A204.1 (cell line): ENCODE measurements around the gene ALKBH2.
"Not testable (repeated sequence)": the region's sequence is repeated elsewhere in the genome, so short reads cannot be mapped to it uniquely, and the experiment has no call there.

ENCODE experiments used
- FAIRE-seq: peaks from 2 replicates; lab custom pipeline; 2012; peaks lifted over from hg19 to GRCh38; lab: Jason Lieb, UNC

Gene ALKBH2

DNA sequence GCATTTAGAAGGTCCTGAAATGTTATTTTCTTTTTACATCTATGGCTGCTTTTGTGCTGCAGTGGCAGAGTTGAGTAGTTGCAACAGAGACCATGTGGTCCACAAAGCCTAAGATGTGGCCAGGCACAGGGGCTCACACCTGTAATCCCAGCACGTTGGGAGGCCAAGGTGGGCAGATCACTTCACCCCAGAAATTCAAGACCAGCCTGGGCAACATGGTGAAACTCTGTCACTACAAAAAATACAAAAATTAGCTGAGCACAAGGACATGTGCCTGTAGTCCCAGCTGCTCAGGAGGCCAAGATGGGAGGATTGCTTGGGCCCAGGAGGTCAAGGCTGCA is 27.4 kb downstream of the ALKBH2 start:
- FAIRE-seq: no peak

- no peak for FAIRE-seq
Measured at GRCh38 chr12:109065154-109065852, 28.0 kb downstream of the ALKBH2 start.

DNA sequence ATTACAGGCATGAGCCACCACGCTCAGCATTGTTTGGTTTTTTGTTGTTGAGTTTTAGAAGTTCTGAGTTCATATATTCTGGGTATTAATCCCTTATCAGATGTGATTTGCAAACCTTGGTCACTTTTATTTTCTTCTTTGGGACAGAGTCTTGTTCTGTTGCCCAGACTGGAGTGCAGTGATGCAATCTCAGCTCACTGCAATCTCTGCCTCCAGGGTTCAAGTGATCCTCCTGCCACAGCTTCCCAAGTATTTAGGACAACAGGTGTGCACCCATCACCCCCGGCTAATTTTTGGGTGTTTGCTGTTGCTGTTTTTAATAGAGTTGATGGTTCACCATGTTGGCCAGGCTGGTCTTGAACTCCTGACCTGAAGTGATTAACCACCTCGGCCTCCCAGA is 29.1 kb downstream of the ALKBH2 start:
- no peak for FAIRE-seq

GRCh38 chr12:109058773-109059172 is 34.5 kb downstream of the ALKBH2 start:
- FAIRE-seq: no peak

DNA sequence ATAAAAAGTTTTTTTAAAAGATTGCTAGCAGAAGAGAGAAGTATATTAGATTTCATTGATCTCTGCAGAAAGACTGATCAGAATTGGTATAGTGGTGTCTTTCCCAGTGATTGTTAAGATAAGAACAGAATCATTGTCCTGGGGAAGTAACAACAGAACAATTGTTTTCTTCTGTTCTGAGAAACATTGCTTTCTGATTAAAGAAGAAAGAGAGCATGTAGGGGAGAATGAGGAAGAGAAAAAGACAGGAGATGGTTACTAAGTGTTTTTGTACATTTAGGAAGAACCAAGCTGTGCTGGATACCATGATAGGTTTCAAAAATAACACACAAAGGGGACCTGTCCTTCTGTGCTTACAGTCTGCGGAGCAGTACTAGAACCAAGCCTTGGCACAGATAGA is 35.9 kb downstream of the ALKBH2 start:
- FAIRE-seq: no peak

GRCh38 chr12:109056891-109057290 is 36.4 kb downstream of the ALKBH2 start:
- no peak for FAIRE-seq

DNA sequence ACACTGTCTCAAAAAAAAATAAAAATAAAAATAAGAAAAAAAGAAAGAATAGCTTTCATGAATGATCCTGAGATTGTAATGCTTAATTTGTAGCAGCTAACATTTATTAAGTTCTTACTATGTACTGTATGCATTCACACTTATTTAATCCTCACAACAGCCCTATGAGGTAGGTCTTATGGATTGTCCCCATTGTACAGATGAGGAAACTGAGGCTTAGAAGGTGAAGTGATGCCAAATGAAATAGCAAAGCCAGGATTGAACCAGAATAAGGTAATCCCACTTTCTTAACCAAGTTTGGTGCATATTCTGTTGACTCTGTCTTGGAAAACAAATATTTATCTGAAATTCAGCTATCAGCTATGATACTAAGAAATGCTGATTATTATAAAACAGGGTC is 38.8 kb downstream of the ALKBH2 start:
- FAIRE-seq: no peak

- not testable (repeated sequence) for FAIRE-seq
Measured at GRCh38 chr12:109054124-109054513, 39.2 kb downstream of the ALKBH2 start.

GRCh38 chr12:109053382-109054123 is 39.7 kb downstream of the ALKBH2 start:
- FAIRE-seq: no peak

DNA sequence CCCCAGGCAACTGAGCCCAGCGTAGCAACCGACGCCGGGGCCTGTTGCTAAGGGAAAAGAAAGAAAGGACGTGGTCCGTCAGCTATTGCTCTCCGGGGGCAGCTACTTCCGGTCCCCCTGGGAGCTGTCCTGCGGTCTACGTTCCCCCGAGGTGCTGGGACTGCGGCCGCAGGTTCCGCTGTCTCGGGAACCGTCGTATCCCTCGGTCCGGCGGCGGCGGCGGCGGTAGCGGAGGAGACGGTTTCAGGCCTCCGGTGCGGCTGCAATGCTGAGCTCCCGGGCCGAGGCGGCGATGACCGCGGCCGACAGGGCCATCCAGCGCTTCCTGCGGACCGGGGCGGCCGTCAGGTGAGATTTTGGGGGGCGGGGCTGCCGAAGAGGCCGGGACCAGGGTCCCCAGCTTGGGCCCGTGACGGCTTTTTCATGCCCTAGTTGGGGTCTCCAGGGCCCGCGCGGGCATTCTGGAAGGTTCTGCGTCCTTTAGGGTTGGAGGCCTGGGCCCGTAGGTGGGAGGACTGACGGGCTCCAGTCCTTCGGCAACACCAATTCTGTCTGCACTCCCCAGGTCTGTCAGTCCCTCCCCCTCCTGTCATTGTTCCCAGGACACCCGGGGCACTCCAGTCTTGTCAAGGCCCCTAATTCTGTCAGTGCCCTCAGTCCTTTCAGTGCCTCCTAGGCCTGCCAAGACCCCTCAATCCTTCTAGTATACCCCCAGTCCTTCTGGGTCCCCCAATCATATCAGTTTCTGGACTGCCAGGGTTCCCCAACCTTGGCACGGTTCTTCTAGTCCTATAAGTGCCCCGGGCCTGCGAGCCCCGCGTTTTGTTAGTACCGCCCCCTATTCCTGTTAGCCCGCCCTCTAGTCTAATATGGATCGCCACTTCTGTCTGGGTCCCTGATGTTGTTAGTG is 40.6 kb downstream of the ALKBH2 start, which contains the start of gene USP30:
TSS of gene USP30 (plus strand) at position 163 of the 910 bp plus-strand sequence. CDS start at position 266, 103 bp downstream.
- no peak for FAIRE-seq

GRCh38 chr12:109052097-109052413 is 41.2 kb downstream of the ALKBH2 start:
- FAIRE-seq: no peak

- not testable (repeated sequence) for FAIRE-seq
Measured at GRCh38 chr12:109049794-109050193, 43.5 kb downstream of the ALKBH2 start.

- not testable (repeated sequence) for FAIRE-seq
Measured at GRCh38 chr12:109048706-109049105, 44.6 kb downstream of the ALKBH2 start.

GRCh38 chr12:109047081-109047805 is 46.0 kb downstream of the ALKBH2 start:
- no peak for FAIRE-seq

- no peak for FAIRE-seq
Measured at GRCh38 chr12:109044241-109044640, 49.0 kb downstream of the ALKBH2 start.
